Fibroblast of skin of abdomen (primary cell): ENCODE measurements around the gene ST14.
"Not testable (repeated sequence)": the region's sequence is repeated elsewhere in the genome, so short reads cannot be mapped to it uniquely, and the experiment has no call there.

Experiments
- DNase-seq: peaks from one replicate; pipeline ENCODE4 v3.0.0-alpha.2; 2013

The ST14 gene

DNA sequence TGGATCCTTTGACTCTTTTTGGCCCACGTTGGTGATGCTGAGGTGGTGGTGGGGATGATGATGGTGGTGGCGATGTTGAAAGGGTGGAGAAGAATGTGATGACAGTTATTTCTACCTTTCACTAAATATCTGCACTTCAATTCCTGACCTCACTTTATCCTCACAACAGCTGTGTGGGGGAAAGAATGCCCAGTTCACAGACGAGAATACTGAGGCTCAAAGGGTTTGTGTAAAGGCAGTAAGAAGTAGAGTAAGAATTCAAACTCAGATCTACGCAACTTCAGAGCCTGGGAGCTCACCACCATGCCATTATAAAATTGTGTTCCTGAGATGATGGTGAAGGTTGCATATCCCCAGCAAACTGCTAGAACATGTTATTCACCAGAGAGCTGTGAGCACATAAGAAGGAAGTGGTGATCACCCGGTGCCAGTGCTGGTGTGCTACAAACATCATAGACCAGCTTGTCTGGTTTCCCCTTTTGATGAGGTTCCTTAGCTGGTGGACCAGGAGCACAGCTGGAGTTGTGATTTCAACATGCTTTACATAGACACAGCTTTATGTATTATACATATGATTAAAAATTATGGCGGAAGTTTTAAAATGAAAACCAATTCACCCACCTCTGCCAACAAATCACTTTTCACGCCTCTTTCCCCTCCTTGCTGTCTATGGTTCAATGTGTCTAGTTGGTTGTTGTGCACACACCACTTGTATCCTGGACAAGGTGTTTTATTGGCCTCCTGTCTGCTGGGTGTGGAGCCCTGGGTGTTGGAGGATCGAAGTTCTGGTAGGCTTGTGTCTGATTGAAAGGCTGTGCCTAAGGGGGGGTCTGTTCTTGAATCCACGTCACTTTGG lies 6.2 kb downstream of the ST14 start:
- no peak for DNase-seq

DNA sequence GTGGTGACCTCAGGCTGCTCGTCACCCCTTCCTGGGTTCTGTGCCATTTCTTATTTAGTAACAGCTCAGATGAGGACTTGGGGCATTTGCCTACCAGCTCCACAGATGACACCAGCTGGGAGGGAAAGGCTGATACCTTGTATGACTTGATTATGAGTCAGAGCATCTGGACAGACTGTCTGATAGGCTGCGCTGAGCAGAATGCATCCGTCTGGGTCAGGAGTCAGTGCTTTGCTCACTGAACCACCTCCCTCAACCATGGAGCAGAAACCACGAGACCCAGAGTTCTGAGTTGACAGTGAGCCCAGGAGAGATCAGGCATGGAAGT lies 6.8 kb downstream of the ST14 start:
- DNase-seq, result peak; percentile 90

DNA sequence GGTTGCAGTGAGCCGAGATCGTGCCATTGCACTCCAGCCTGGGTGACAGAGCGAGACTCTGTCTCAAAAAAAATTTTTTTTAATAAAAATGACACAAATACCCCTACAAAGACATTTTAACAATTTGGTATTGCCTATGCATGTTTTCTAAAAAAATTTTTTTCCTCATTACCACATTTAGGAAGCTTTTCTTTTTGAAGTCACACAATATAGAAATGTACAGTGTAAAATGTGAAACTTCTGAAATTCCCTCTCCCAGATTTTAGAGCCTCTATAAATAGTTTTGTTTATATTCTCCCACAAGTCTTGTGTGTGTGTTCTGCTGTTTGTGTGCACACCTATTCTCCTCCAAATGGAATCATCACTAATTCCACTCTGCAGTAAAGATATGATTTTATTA lies 7.6 kb downstream of the ST14 start:
- DNase-seq, result no peak

DNA sequence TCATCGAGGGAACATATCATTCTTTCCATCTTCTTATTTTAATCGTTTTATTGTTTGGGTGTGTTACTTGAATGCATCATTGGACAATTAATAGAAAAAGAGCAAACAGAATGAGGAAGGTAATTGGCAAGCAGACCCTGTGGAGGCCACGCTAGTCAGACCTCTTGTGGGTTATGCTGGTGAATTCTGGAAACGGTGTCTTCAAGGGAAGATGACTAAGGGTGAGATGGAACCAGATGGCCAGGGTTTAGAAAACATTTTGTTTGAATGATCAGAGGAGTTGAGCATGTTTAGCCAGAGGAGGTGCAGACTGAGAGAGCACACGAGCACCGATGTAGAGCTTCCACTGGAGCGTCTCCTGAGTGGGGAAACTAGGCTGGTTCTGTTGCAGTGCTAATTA lies 8.5 kb downstream of the ST14 start:
- DNase-seq, result peak; percentile 39

DNA sequence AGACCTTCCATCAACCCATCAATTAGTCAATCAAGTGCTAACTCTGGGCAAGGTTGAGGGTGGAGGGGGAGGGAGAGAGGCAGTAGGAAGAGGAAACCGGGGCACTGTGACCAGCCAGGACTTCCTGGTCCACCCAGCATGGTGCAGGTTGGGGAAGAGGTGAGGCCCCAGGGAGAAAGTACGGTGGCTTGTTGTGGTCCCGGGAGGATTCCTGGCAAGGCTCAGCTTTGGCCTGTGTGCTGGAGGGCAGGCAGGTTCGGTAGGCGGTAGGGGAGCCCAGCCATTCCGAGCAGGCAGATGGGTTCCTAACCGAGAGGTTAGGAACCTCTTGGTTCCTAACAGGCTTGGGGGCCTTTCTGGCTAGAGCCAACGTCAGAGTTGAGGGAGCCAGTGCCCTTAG lies 10.8 kb downstream of the ST14 start:
- no peak for DNase-seq

DNA sequence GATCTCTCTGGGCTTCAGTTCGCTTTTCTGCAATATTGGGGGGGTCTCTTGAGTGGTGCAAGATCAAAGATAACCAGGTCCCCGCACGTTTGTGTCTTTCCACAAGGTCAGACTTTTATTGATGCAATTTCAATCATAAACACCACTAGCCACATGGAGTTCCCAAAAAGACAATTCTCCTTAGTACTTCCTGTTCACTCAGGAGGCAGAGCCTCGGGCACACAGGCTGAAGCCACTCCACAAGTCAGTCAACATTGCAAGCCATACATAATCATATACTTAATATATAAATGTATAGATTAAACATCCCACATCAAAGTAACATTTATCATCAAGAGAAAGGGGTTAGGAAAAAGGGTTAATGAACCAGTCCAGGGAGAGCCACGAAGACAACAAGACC lies 12.0 kb downstream of the ST14 start:
- DNase-seq, result no peak

DNA sequence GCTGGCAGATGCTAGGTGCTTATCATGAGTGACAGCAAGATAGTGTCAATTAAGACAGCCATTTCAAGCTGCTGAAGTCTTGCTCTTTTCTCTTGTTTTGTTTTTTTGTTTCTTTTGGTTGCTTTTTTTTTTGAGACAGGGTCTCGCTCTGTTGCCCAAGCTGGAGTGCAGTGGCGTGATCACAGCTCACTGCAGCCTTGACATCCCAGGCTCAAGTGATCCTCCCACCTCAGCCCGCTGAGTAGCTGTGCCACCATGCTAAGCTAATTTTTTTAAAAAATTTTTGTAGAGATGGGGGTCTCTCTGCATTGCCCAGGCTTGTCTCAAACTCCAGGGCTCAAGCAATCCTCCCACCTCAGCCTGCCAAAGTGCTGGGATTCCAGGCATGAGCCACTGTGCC lies 12.4 kb downstream of the ST14 start:
- not testable (repeated sequence) for DNase-seq

DNA sequence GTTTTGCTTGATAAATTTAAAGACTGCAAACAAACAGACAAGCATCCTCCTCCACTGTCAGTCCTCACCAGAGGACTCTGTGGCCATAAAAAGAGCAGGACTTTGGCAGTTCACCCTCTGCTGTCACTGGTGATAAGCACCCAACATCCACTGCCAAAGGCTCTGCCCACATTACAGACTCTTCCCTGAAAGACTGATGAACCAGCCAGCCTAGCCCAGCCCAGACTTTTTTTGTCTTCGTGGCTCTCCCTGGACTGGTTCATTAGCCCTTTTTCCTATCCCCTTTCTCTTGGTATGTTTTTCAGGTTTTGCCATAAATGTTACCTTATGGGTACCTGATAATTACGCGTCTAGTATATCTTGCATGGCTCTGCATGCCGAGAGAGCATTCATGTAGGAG lies 15.1 kb downstream of the ST14 start:
- no peak for DNase-seq

DNA sequence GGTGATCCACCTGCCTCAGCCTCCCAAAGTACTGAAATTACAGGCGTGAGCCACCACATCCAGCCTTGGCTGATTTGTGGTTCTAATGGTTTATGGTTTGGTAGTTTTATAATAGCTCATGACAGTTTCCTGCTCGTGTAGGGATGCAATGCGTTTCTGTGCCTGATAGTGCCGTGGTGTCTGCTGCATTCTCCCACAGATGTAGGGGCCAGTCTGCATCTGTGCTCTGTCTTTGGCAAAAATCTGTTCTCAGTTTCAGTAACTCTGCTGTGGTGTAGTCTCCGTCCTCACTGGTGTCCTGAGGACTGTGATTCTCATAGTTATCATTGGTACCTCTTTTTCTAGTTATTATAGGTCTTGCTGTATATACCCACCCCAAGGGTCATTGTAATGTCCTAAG lies 16.3 kb downstream of the ST14 start:
- DNase-seq, result no peak

DNA sequence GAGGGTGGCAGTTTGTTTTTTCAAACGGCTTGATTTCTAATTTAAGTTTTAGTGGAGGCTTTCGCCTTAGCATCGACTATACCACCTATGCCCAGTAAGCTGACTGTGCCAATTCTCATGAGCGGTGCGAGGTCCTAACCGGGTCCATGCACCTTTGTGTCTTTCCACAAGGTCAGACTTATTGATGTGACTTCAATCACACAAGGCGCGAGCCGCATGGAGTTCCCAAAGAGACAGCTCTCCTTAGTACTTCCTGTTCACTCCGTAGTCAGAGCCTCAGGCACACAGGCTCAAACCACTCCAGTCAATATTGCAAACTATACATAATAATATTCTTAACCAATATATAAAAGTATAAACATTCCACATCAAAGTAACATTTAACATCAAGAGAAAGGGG lies 18.2 kb downstream of the ST14 start:
- DNase-seq, result no peak

DNA sequence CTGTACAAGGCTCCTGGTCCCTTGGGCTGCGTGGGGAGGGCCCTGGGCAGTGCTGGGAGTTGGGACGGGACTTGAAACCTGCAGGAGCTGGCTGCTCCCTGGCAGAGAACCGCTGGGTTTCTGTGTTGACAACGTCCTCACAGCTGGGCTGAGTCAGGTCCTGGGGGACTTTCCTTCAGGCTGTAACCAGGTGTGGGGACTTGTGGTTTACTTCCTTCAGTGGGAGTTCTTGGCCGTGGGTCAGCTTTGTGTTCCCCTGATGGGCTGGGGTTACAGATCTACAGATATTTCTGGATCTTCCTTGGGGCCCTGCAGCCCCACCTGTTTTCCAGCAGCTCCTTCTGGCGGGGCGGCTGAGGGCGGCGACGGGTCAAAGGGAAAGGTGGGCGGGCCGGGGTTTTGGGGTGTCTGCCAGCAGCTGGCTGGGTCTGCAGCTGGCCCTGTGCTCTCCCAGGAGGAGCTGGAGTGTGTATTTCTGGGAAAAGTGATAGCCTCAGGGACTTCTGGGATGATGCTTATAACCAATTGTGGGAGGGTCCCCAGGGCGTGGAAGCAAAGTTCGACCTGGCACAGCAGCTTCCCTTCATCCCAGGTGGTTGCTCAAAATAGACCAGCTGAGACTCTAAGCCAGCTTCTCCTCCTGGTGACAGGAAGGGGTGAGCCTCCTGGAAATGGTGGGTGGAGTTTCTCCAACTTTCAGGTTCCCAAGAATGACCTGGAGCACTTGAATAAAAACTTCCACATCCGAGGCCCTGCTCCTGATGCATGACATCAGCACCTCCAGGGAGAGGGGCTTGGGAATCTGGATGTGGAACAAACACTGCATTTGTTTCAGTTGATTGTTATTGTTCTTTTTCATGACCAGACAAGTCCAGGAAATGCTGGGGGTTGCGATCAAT lies 19.1 kb downstream of the ST14 start:
- no peak for DNase-seq

DNA sequence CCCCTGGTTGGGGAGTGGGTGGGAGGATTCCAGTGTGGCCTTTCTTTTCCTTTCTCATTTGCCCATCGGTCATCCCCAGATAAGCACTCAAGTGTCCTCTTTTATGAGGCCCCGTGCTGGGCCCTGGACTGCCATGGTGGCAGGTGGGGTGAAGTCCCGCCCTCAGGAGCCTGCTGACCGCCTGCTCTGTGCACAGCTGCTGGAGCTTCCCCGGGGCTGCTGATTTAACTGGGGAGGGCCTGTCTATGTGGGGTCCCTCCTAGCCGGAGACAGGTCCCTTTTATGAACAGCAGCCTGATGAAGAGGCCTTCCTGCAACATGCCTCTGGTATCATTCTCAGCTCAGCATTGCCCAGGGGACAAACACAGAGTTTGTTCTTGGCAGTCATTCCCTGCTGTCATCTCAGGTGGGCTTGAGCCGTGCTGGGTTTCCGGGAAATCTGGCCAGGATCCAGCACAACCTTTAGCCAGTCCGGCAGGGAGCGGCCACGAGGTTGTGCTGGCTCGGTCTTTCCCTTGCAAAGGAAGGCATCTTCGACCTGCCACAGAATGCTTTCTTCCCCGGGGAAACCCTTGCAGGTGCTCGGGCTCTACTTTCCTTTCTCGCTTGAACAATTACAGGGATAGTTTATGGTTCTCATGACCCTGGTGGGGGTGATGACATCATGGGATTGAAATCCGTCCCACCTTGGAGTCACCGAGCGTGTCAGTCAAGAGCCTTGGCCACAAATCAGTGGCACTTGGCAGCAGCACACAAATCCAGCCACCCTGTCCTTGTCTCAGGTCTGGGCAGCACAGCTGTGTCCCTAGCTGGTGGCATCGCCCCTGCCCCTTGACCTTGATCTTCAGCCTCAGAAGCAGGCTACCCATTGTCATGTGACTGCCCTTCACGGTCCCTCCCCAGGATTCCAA lies 20.1 kb downstream of the ST14 start:
- no peak for DNase-seq

DNA sequence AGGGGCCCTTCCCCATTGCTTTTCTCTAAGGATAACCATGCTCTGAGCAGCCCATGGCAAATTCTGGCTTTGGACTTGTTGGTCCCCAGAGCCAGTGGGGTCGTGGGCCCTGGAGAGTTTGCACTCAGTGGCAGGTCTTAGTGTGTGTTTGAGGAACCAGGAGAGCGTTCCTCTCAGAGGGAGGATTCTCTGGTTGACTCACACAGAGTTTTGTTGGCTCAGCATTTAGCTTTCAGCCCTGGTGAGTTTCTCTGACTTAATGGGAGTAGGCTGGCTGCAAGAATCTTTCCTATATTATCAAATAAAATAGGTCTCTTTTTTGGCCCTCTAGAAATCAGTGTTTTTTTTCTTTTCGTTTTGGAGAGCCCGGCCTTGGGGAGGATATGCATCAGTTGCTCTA lies 20.9 kb downstream of the ST14 start:
- DNase-seq, result no peak

DNA sequence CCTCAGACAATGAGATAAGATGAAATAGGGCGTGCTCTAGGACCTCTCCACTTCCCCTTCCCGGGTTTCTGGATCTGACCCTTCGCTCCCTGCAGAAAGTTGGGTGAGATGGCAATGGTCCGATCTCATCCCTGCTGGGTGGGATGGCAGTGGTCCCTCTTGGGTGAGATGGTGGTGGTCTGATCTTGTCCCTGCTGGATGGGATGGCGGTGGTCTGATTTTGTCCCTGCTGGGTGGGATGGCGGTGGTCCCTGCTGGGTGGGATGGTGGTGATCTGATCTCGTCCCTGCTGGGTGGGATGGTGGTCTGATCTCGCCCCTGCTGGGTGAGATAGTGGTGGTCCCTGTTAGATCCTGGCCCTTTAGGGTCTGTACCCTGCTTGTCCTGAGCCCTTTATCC lies 21.3 kb downstream of the ST14 start:
- no peak for DNase-seq

DNA sequence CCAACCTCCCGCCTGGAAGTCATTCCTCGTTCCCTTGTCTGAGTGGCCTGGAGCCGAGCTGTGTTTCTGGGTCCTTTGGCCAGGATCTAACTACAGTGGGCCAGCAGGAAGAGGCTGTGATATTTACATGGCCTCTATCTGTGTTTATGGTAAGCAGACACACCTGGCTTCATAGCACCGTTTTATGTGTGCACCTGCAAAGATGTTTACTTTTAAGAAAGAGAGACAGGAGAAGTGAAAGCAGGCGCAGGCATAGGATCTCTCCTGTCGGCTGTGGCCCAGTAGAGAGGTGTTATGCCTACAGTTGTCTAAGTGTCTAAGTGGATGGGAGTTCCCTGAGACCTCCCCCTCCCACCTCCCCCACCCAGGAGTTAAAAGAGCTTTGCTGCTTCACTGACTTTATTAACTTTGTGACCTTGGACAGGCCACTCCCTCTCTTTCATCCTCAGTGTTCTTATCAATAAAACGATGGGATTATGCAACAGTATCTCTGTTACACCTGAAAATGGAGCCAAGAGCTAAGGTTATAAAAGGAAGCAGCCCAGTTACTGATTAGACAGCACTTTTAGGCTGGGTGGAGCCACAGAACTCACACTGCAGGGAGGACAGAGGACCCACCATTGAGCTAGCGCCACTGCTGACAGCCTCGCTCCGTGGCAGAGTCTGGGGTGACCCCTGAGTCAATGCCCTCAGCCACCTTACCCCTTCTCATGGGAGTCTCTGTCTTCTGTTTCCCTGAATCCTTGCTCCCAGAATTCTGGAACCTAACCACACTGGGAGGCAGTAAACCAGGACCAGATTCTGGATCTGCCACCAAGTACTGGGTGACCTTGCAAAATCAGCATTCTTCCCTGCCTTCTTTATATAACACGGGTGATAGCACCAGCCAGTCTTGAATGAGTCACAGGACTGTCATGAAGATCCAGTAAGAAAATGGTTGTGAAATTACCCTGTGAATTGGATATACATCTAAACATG lies 22.0 kb downstream of the ST14 start:
- DNase-seq, result peak; percentile 68

DNA sequence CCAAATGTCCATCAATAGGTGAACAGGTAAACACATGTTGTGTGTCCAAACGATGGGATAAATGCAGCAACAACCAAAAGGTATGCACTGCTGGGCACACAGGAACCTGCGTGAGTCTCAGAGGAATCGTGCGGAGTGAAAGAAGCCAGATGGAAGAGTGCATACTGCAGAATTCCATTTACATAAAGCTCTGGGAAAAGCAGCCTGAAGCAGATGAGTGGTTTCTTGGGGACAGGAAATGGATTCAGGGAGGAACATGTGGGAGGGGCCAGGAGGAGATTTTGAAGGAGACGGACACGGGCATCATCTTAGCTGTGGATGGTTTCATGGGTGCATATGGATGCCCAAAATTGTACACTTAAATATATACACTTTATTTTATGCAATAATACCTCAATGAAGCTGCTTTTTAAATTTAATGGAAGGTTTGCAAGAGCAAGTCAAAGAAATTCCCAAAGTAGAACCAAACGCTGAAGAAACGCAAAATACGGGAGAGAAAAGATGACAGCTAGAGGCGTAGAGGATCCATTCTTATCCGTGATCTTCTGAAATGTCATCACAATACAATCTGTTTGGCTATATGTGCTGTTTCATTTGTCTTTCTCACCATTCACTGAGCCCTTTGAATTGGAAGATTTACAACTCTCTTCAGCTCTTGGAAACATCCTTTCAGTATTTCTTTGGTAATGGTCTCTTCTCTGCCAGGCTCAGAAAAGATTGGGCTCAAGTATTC lies 24.5 kb downstream of the ST14 start:
- no peak for DNase-seq

DNA sequence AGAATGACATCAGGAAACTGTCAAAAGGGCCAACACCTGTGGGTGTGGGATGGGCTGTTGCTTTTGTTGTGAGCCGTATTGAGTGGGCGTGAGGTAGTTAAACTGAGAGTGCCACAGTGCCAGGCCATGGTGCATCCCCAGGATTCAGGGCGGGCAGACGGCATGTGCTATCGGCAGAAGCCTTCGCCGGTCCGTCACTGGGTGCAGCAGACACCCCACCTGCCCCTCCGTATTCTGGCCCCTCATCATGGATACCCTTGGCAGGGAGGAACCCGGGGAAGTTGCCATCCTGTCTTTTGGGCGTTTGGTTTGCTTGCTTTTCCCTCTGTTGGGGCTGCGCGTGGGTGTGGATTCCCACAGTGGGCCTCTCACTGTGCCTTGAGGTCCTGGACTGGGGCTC lies 27.5 kb downstream of the ST14 start:
- no peak for DNase-seq

DNA sequence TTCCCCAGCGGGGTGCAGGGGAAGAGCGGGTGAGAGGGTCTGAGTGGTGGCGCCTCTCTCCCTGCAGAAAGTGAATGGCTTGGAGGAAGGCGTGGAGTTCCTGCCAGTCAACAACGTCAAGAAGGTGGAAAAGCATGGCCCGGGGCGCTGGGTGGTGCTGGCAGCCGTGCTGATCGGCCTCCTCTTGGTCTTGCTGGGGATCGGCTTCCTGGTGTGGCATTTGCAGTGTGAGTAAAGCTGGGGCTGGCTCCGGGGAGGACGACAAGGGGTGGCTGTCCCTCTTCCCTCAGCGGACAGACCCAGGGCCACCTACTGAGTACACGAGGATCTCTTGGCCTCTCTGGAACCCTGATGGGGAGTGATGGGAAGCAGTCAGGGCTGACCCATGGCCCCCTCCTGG lies 28.5 kb downstream of the ST14 start:
- DNase-seq, result no peak

DNA sequence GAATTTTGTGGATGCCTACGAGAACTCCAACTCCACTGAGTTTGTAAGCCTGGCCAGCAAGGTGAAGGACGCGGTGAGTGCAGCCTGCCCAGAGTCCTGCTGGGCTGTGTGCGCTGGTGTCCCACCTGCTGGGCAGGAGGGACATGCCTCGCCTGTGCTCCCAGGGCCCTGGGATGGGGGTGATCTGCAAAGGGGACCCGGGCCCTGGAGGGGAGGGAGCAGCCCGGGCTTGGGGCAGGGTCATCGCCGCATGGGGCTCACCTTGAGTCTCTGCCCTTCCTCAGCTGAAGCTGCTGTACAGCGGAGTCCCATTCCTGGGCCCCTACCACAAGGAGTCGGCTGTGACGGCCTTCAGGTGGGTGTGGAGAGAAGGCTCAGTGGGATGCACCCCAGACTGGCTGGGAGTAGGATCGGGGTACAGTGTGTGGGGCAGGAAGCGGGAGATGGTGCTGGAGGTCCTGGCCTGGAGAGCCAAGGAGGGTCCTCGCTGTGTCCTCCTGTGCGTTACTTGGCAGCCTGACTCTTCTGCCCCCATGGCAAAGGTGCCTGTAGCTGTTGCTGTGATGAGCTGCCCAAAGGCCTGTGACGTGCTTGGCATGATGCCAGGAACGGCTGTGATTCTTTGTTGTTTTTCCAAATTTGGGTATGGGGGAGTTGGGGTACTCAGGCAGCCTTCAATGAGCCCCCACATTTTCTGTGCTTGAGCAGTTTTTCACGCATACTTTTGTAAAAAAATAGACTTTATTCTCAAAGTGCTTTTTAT lies 29.2 kb downstream of the ST14 start:
- DNase-seq, result no peak
